OCI-M2 (cell line): ENCODE results near the gene BTBD1.
"Not testable (repeated sequence)": the region's sequence is repeated elsewhere in the genome, so short reads cannot be mapped to it uniquely, and the experiment has no call there.

Experiments
- DNase-seq: peaks from one replicate; lab custom pipeline; 2025; ENCODE audit not compliant: unreplicated experiment; lab: John Stamatoyannopoulos, UW

BTBD1 gene

GRCh38 chr15:83057696-83058376 lies 9.2 kb downstream of the BTBD1 start:
- DNase-seq = no peak

GRCh38 chr15:83057002-83057401 lies 10.1 kb downstream of the BTBD1 start:
- no peak for DNase-seq

GRCh38 chr15:83053151-83053550 lies 13.9 kb downstream of the BTBD1 start:
- no peak for DNase-seq

GRCh38 chr15:83046558-83047127 lies 20.4 kb downstream of the BTBD1 start:
- no peak for DNase-seq

- DNase-seq = no peak
These were observed 22.9 kb downstream of the BTBD1 start for GRCh38 chr15:83044156-83044555.

GRCh38 chr15:83039206-83039605 lies 27.8 kb downstream of the BTBD1 start:
- no peak for DNase-seq

- no peak for DNase-seq
These were observed 30.8 kb downstream of the BTBD1 start for GRCh38 chr15:83036253-83036652.

GRCh38 chr15:83031234-83031633 lies 35.8 kb downstream of the BTBD1 start:
- DNase-seq = not testable (repeated sequence)

GRCh38 chr15:83030021-83030420 lies 37.0 kb downstream of the BTBD1 start:
- DNase-seq = no peak

GRCh38 chr15:83018436-83018835 lies 48.6 kb downstream of the BTBD1 start:
- no peak for DNase-seq

- DNase-seq = no peak
These were observed 50.1 kb downstream of the BTBD1 start for GRCh38 chr15:83016906-83017305.

GRCh38 chr15:83015361-83015760 lies 51.7 kb downstream of the BTBD1 start:
- DNase-seq = no peak

GRCh38 chr15:83014205-83014653 lies 52.8 kb downstream of the BTBD1 start:
- DNase-seq = no peak

GRCh38 chr15:83012636-83013035 lies 54.4 kb downstream of the BTBD1 start:
- DNase-seq = no peak

- DNase-seq = peak; percentile 12
These were observed 55.0 kb downstream of the BTBD1 start for GRCh38 chr15:83012076-83012426.

- DNase-seq = peak; percentile 14
These were observed 55.6 kb downstream of the BTBD1 start, which contains the start of gene C15orf40 for GRCh38 chr15:83011271-83012075. Gene C15orf40 (minus strand): TSS chr15:83011639. CDS start chr15:83011607, 32 bp downstream.

GRCh38 chr15:83010709-83011270 lies 56.3 kb downstream of the BTBD1 start:
- peak; percentile 7 for DNase-seq

- not testable (repeated sequence) for DNase-seq
These were observed 66.4 kb downstream of the BTBD1 start for GRCh38 chr15:83000672-83001031.

GRCh38 chr15:82999905-83000671 lies 67.0 kb downstream of the BTBD1 start:
- no peak for DNase-seq

- no peak for DNase-seq
These were observed 67.6 kb downstream of the BTBD1 start for GRCh38 chr15:82999426-82999825.

GRCh38 chr15:82995938-82996337 lies 71.1 kb downstream of the BTBD1 start:
- no peak for DNase-seq
